Neural crest cell (in vitro differentiated cells): Measurements from ENCODE around the gene PTRH2. TPM values are rescaled to one million over a fixed set of nuclear protein-coding genes. Genes with fewer than 3 reads are reported as not detected.

Source experiments
- DNase-seq: peaks from one replicate; pipeline ENCODE4 v3.0.0; 2021; ENCODE audit warnings: low read depth, mixed read lengths, low spot score
- H3K27ac Mint-ChIP-seq: one replicate; pipeline ENCODE4 v1.8.0; 2021; ENCODE audit warnings: mild to moderate bottlenecking, mixed read lengths; ENCODE audit not compliant: unreplicated experiment
- H3K27me3 Mint-ChIP-seq: 2 replicates; pipeline ENCODE4 v1.8.0; 2021; ENCODE audit warnings: low read depth, mild to moderate bottlenecking, mixed read lengths
- H3K36me3 Mint-ChIP-seq: 2 replicates; pipeline ENCODE4 v1.8.0; 2021; ENCODE audit warnings: low read depth, mild to moderate bottlenecking, mixed read lengths
- H3K4me1 Mint-ChIP-seq: 2 replicates; pipeline ENCODE4 v1.8.0; 2021; ENCODE audit warnings: mixed read lengths
- H3K4me3 Mint-ChIP-seq: one replicate; pipeline ENCODE4 v1.8.0; 2021; ENCODE audit warnings: mild to moderate bottlenecking, mixed read lengths
- H3K9me3 Mint-ChIP-seq: 2 replicates; pipeline ENCODE4 v1.8.0; 2021; ENCODE audit warnings: mixed read lengths
- total RNA-seq: library from RNA; stranded (reverse); gene quantifications from 2 replicates; pipeline ENCODE4 v1.2.1, GENCODE V29; 2021
- TF ChIP-seq, protein P1 (sequence below): fragments of 200-600 bp; sonication (generic); conservative IDR thresholded peaks from 2 replicates; pipeline ENCODE4 v1.5.0; 2021; ENCODE audit warnings: antibody characterized with exemption, mild to moderate bottlenecking

PTRH2 gene
- total RNA-seq, 1 donor from 2014 or later: 25.9 TPM

DNA sequence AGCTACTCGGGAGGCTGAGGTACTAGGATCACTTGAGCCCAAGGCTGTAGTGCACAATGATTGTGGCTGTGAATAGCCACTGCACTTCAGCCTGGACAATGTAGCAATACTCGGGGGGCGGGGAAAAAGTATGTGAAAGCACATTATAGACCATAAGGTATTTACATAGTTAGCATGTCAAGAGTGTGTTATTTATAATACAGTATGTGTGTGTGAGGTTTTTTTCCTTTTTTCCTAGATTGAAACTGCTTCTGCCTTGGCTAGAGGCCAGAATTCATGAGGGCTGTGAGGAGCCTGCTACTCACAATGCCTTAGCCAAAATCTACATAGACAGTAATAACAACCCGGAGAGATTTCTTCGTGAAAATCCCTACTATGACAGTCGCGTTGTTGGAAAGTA lies 30.5 kb downstream of the PTRH2 start:
- no peaks in the 10 kb centered on the region for H3K27me3 Mint-ChIP-seq
- no peak overlapping the region for H3K27ac Mint-ChIP-seq
- H3K9me3 Mint-ChIP-seq: no peaks in the 10 kb centered on the region
- H3K4me3 Mint-ChIP-seq: no peak overlapping the region
- no peaks in the 10 kb centered on the region for H3K4me1 Mint-ChIP-seq
- DNase-seq: no peak
- TF ChIP-seq, protein P1, sequence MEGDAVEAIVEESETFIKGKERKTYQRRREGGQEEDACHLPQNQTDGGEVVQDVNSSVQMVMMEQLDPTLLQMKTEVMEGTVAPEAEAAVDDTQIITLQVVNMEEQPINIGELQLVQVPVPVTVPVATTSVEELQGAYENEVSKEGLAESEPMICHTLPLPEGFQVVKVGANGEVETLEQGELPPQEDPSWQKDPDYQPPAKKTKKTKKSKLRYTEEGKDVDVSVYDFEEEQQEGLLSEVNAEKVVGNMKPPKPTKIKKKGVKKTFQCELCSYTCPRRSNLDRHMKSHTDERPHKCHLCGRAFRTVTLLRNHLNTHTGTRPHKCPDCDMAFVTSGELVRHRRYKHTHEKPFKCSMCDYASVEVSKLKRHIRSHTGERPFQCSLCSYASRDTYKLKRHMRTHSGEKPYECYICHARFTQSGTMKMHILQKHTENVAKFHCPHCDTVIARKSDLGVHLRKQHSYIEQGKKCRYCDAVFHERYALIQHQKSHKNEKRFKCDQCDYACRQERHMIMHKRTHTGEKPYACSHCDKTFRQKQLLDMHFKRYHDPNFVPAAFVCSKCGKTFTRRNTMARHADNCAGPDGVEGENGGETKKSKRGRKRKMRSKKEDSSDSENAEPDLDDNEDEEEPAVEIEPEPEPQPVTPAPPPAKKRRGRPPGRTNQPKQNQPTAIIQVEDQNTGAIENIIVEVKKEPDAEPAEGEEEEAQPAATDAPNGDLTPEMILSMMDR: no peak
- H3K36me3 Mint-ChIP-seq: peaks cover 4% of the 10 kb centered on the region

- Mint-ChIP-seq H3K36me3 (peaks cover 4% of the 10 kb centered on the region), H3K27me3 (no peaks in the 10 kb centered on the region), H3K4me3 (no peak overlapping the region), H3K9me3 (no peaks in the 10 kb centered on the region), H3K27ac (no peak overlapping the region), H3K4me1 (no peaks in the 10 kb centered on the region)
- TF ChIP-seq, protein P1: no peak
- DNase-seq: no peak
Measured at GRCh38 chr17:59675231-59675630, 32.0 kb downstream of the PTRH2 start.

- Mint-ChIP-seq H3K36me3 (no peaks in the 10 kb centered on the region), H3K4me3 (no peak overlapping the region), H3K27me3 (no peaks in the 10 kb centered on the region), H3K27ac (no peak overlapping the region), H3K4me1 (no peaks in the 10 kb centered on the region), H3K9me3 (no peaks in the 10 kb centered on the region)
- TF ChIP-seq, protein P1: no peak
- DNase-seq: no peak
Measured at GRCh38 chr17:59671386-59671785, 35.8 kb downstream of the PTRH2 start.

GRCh38 chr17:59669944-59670343 lies 37.3 kb downstream of the PTRH2 start:
- Mint-ChIP-seq H3K36me3 (no peaks in the 10 kb centered on the region), H3K4me1 (no peaks in the 10 kb centered on the region), H3K27ac (no peak overlapping the region), H3K9me3 (no peaks in the 10 kb centered on the region), H3K27me3 (no peaks in the 10 kb centered on the region), H3K4me3 (no peak overlapping the region)
- no peak for DNase-seq
- TF ChIP-seq, protein P1: no peak

GRCh38 chr17:59669411-59669810 lies 37.8 kb downstream of the PTRH2 start:
- Mint-ChIP-seq H3K27me3 (no peaks in the 10 kb centered on the region), H3K27ac (no peak overlapping the region), H3K36me3 (no peaks in the 10 kb centered on the region), H3K4me1 (no peaks in the 10 kb centered on the region), H3K4me3 (no peak overlapping the region), H3K9me3 (no peaks in the 10 kb centered on the region)
- TF ChIP-seq, protein P1: no peak
- no peak for DNase-seq

DNA sequence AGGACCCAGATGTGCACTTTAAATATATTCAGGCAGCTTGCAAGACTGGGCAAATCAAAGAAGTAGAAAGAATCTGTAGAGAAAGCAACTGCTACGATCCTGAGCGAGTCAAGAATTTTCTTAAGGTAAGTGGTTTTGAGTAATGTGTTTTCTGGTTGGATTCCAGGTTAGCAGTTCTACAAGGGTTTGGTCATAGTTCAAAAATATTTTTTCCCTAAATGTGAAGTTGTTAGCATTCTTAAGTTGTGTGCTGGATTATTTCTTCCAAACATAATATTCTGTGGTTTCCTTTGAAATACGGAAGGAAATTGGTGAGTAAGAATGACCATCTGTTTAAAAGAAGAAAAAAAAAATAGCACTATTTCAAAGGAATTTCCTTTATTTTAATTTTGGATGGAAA lies 38.4 kb downstream of the PTRH2 start:
- Mint-ChIP-seq H3K36me3 (no peaks in the 10 kb centered on the region), H3K27ac (no peak overlapping the region), H3K4me3 (no peak overlapping the region), H3K9me3 (no peaks in the 10 kb centered on the region), H3K27me3 (no peaks in the 10 kb centered on the region), H3K4me1 (no peaks in the 10 kb centered on the region)
- no peak for DNase-seq
- TF ChIP-seq, protein P1: no peak
